ENCODE measurements around the gene CNTNAP2.

The CNTNAP2 gene

DNA sequence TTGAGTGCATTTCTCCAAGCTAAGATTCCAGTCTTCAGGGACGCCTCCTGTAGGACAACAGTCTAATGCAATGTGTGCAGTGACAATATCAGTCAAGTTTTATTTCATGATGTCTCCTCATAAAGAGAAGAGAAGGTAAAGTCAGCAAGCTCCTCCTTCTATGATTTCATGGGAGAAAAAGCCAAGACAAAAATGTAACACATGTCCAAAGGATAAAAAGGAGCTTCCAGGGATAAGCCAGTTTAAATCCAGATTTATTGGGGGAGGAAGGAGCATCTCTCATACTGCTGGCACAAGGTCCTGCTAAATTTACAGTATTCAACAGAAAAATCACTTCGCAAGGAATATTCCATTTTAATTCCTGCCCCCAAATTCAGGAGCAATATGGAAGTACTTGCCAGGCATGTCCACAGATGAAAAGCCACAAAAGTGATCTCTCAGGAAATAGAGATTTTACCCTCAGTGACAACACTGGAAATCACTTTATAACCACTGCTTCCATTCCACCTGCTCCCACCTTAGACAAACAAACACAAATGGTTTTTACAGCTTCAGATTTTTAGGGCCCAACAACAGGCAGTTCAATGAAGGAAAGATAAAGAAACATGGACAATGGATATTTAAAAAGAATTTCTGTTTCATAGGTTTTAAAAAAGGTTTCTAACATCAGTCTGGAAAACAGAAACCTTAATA, 1796.5 kb downstream of the CNTNAP2 start:
- H3K27ac ChIP-seq, result no peak overlapping the region
- TF ChIP-seq, protein P1, sequence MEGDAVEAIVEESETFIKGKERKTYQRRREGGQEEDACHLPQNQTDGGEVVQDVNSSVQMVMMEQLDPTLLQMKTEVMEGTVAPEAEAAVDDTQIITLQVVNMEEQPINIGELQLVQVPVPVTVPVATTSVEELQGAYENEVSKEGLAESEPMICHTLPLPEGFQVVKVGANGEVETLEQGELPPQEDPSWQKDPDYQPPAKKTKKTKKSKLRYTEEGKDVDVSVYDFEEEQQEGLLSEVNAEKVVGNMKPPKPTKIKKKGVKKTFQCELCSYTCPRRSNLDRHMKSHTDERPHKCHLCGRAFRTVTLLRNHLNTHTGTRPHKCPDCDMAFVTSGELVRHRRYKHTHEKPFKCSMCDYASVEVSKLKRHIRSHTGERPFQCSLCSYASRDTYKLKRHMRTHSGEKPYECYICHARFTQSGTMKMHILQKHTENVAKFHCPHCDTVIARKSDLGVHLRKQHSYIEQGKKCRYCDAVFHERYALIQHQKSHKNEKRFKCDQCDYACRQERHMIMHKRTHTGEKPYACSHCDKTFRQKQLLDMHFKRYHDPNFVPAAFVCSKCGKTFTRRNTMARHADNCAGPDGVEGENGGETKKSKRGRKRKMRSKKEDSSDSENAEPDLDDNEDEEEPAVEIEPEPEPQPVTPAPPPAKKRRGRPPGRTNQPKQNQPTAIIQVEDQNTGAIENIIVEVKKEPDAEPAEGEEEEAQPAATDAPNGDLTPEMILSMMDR (conservative IDR thresholded peaks at IDR 0.05), result no peak
- TF ChIP-seq ZFX (IDR thresholded peaks at IDR 0.05), result no peak

DNA sequence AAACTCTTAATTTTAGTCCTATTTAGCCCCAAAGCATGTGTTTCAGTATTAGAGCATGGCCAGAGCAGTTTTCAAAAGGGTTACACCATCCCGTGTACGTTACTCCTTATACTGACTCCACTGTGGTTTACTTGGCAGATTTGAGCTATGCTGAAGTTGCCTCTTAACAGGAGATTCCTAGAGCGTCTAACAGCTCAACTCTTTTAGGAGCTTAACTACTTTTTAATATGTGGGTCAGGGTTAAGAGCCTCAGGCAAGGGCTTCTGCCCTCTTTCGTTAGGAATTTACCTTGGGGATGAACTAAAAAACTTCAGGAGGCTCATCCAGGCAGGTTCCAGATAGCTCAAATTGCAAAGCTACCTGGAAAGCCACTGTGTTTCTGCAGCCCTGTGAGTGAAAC, 1799.2 kb downstream of the CNTNAP2 start:
- TF ChIP-seq, protein P1 (conservative IDR thresholded peaks at IDR 0.05), result no peak
- no peak for TF ChIP-seq ZFX (IDR thresholded peaks at IDR 0.05)
- H3K27ac ChIP-seq, result no peak overlapping the region

GRCh38 chr7:147916573-147916972, 1800.0 kb downstream of the CNTNAP2 start:
- no peak for TF ChIP-seq ZFX (IDR thresholded peaks at IDR 0.05)
- TF ChIP-seq, protein P1 (conservative IDR thresholded peaks at IDR 0.05), result no peak
- H3K27ac ChIP-seq, result no peak overlapping the region

DNA sequence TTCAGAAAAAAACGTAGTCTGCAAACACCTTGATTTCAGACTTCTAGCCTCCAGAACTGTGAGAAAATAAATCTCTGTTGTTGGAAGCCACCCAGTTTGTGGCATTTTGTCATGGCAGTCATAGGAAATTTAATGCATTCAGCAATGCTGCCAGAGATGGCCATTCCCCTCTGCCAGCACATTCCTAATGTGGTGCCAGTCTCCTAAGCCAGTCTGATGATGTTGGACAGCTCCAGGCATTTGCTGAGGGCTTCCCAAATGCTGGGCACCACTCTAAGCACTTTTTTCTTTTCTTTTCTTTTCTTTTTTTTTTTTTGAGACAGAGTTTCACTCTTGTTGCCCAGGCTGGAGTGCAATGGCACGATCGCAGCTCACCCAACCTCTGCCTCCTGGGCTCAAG, 1807.2 kb downstream of the CNTNAP2 start:
- no peak overlapping the region for H3K27ac ChIP-seq
- TF ChIP-seq ZFX (IDR thresholded peaks at IDR 0.05), result no peak

DNA sequence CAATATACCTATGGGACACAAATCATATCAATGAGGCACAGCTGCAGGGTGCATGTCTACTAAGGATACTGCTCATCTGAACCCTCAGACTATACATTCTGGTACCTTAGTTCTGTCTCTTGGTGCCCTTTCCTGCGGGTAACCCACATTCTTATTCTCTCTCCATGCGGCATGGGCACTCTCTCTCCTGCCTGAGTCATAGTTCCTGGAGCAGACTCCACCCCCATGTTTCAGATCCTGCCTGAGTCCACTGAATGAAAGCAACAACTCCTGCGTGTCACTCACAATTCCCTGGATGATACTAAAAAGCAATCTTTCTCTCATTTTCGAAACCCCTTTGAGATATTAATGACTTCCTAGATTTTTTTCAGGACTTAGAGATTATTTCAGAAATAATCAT, 1820.8 kb downstream of the CNTNAP2 start:
- no peak overlapping the region for H3K27ac ChIP-seq
- no peak for TF ChIP-seq ZFX (IDR thresholded peaks at IDR 0.05)
- TF ChIP-seq, protein P1 (conservative IDR thresholded peaks at IDR 0.05), result no peak

- no peak overlapping the region for H3K27ac ChIP-seq
Measured at GRCh38 chr7:147941381-147941780, 1824.8 kb downstream of the CNTNAP2 start.

DNA sequence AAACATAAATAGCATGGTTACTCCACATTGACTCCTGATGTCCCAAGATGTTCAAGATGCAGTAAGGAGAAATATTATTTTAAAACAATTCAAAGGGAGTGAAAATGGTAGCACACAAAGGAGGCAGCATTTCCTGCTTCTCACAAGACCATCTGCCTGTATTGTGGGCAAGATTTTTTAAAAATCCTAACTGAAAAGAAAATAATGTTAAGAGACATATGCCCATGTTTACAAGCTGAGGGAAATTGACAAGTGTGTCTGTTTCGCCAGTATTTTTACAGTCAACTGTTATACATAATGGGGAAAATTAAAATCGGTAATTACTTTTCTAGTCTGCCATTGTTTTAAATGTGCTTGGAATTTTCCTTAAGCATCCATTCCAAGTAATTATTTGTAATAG, 1827.7 kb downstream of the CNTNAP2 start:
- TF ChIP-seq, protein P1 (conservative IDR thresholded peaks at IDR 0.05), result no peak
- TF ChIP-seq ZFX (IDR thresholded peaks at IDR 0.05), result no peak

More at GRCh38 chr7:147941381-147941780, 1824.8 kb downstream of the CNTNAP2 start:
- TF ChIP-seq ZFX (IDR thresholded peaks at IDR 0.05), result no peak
- TF ChIP-seq, protein P1 (conservative IDR thresholded peaks at IDR 0.05), result no peak

DNA sequence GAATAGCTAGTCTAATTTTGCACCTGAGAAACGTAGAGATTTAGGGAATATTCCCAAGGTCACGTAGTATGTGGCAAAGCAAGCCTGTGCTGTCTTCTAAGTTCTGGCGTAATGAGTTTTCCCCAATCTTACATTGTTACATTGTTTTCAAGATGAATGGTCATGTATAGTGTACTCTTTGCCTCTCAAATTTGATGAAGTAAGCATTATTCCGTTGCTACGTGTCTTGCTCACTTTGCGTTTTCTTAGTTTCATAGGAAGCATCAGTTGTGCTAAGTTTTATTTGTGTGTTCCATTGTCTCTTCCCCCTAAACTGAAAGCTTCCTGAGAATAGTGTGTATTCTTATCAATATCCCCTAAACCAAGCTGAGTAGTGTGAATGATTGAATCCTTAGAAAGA, 1836.3 kb downstream of the CNTNAP2 start:
- H3K27ac ChIP-seq, result no peak overlapping the region
- TF ChIP-seq, protein P1 (conservative IDR thresholded peaks at IDR 0.05), result no peak
- TF ChIP-seq ZFX (IDR thresholded peaks at IDR 0.05), result no peak

More for the DNA sequence above, 1827.7 kb downstream of the CNTNAP2 start:
- no peak overlapping the region for H3K27ac ChIP-seq

Data from C4-2B (cell line).